K562 (cell line): ENCODE data around the gene MMUT. TPM values are rescaled to one million over a fixed set of nuclear protein-coding genes. Genes with fewer than 3 reads are reported as not detected.
A peak's percentile ranks its signal among the peaks of the same experiment; 100 is the strongest.

Experiments used
- CREM ChIP-seq: IDR thresholded peaks from 2 replicates; pipeline ENCODE4 v1.6.1; 2014; ENCODE audit warnings: antibody characterized with exemption, low read depth
- PHB2 ChIP-seq: fragments of 450-650 bp; IDR thresholded peaks from 2 replicates; pipeline ENCODE4 v1.6.1; 2017; ENCODE audit warnings: low read depth
- RAD21 ChIP-seq, 2 experiments: fragments of 250-450 bp in 1 of 2; fragments of 450-650 bp in 1 of 2; sonication (Bioruptor Pico) in 1 of 2; formaldehyde crosslinking in 1 of 2; IDR thresholded peaks in 1 of 2; conservative IDR thresholded peaks in 1 of 2; 2 replicates each; pipeline versions ENCODE4 v1.4.0 to v1.8.0; 2020 to 2022; ENCODE audit warnings: mild to moderate bottlenecking in 2 of 2, moderate library complexity in 1 of 2
- polyA plus RNA-seq, 8 experiments: library from polyadenylated mRNA; depleted of rRNA in 4 of 8; stranded (reverse) in 5 of 8; unstranded in 3 of 8; fragments of >200 nt; fragmentation: Nextera tagmentation in 2 of 8; fragmentation: Illumina TruSeq in 1 of 8; extraction: Ambion mirVana in 2 of 8; extraction: Trizol in 1 of 8; gene quantifications; 2 replicates each; pipeline versions ENCODE4 v1.2.1 to v1.2.3, GENCODE V29; 2011 to 2014; ENCODE audit warnings: inconsistent platforms in 1 of 8, missing spikeins in 1 of 8
- total RNA-seq, 7 experiments: library from RNA; depleted of rRNA in 6 of 7; stranded (reverse); fragments of >200 nt in 6 of 7; fragmentation: Illumina TruSeq in 2 of 7; extraction: Trizol in 2 of 7; gene quantifications; 2 replicates each; pipeline versions ENCODE4 v1.2.1 to v1.2.3, GENCODE V29; 2011 to 2021; ENCODE audit warnings: low replicate concordance in 1 of 7
- TF ChIP-seq, protein P1 (sequence below), 2 experiments: fragments of 450-650 bp; formaldehyde crosslinking in 1 of 2; IDR thresholded peaks; 2 replicates each; pipeline versions ENCODE4 v1.4.0 to v1.6.1; 2014 to 2020; ENCODE audit warnings: mild to moderate bottlenecking in 2 of 2, borderline replicate concordance in 1 of 2, low read depth in 1 of 2
- TF ChIP-seq, protein P2 (sequence below): sonication (generic); formaldehyde crosslinking; IDR thresholded peaks from 2 replicates; pipeline ENCODE4 v1.8.1; 2023; ENCODE audit warnings: missing genetic modification reagents, mild to moderate bottlenecking, borderline replicate concordance
- TF ChIP-seq, protein P3 (sequence below), 3 experiments: IDR thresholded peaks in 2 of 3; conservative IDR thresholded peaks in 1 of 3; 2 replicates each; pipeline ENCODE4 v1.5.1; 2011 to 2012; ENCODE audit warnings: low read length in 3 of 3, mild to moderate bottlenecking in 3 of 3, control low read depth in 2 of 3, improper control_type of control experiment in 1 of 3, inconsistent platforms in 1 of 3, low read depth in 1 of 3, mixed read lengths in 1 of 3, moderate library complexity in 1 of 3; ENCODE audit not compliant: insufficient read depth in 2 of 3

The MMUT gene
- total and polyA plus RNA-seq, 9 of the 15 experiments (the other 6 are each of a cell fraction or from before 2014, with no cell fraction given), result 7.1 to 26.4 (median 16.0) TPM

DNA sequence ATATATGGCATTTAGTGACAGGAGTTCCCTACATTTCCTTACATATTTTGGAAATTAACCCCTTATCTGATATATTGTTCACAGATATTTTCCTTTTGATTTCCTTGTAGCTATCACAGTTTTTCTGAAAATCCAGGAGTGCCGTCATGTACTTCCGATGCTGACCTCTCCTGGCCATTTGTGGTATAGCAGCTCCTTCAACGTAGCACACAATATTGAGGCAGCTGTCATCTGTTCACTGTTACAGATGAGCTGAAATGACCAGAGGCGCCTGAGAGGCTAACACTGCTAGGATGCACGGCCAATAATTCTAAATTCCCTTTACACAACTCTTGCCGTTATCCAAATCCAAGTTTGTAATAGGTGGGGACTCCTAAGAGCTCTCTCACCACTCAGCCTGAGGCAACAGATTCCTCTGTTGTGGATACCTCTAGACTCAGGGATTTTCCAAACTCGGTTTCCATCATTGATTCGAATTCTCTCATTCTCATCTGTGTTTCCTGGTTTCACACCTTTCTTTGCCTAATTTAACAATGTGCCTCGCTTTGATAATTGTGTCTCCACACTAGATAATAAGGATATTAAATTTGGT, 53.0 kb downstream of the MMUT start (continued):
- TF ChIP-seq, protein P1, sequence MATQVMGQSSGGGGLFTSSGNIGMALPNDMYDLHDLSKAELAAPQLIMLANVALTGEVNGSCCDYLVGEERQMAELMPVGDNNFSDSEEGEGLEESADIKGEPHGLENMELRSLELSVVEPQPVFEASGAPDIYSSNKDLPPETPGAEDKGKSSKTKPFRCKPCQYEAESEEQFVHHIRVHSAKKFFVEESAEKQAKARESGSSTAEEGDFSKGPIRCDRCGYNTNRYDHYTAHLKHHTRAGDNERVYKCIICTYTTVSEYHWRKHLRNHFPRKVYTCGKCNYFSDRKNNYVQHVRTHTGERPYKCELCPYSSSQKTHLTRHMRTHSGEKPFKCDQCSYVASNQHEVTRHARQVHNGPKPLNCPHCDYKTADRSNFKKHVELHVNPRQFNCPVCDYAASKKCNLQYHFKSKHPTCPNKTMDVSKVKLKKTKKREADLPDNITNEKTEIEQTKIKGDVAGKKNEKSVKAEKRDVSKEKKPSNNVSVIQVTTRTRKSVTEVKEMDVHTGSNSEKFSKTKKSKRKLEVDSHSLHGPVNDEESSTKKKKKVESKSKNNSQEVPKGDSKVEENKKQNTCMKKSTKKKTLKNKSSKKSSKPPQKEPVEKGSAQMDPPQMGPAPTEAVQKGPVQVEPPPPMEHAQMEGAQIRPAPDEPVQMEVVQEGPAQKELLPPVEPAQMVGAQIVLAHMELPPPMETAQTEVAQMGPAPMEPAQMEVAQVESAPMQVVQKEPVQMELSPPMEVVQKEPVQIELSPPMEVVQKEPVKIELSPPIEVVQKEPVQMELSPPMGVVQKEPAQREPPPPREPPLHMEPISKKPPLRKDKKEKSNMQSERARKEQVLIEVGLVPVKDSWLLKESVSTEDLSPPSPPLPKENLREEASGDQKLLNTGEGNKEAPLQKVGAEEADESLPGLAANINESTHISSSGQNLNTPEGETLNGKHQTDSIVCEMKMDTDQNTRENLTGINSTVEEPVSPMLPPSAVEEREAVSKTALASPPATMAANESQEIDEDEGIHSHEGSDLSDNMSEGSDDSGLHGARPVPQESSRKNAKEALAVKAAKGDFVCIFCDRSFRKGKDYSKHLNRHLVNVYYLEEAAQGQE (IDR thresholded peaks at IDR 0.05; ENCODE audit: borderline replicate concordance), result peak; percentile 66; the same call in 1 of the 2 replicates
- TF ChIP-seq, protein P1 (CRISPR knock-in tag; IDR thresholded peaks at IDR 0.05; ENCODE audit: low read depth), result no peak
- TF ChIP-seq RAD21 (CRISPR knock-in tag; conservative IDR thresholded peaks at IDR 0.05 in 1 of 2, IDR thresholded peaks at IDR 0.05 in 1 of 2) (peak; percentile 69 to 82), PHB2 (no peak), CREM (peak; percentile 65)
- TF ChIP-seq, protein P2, sequence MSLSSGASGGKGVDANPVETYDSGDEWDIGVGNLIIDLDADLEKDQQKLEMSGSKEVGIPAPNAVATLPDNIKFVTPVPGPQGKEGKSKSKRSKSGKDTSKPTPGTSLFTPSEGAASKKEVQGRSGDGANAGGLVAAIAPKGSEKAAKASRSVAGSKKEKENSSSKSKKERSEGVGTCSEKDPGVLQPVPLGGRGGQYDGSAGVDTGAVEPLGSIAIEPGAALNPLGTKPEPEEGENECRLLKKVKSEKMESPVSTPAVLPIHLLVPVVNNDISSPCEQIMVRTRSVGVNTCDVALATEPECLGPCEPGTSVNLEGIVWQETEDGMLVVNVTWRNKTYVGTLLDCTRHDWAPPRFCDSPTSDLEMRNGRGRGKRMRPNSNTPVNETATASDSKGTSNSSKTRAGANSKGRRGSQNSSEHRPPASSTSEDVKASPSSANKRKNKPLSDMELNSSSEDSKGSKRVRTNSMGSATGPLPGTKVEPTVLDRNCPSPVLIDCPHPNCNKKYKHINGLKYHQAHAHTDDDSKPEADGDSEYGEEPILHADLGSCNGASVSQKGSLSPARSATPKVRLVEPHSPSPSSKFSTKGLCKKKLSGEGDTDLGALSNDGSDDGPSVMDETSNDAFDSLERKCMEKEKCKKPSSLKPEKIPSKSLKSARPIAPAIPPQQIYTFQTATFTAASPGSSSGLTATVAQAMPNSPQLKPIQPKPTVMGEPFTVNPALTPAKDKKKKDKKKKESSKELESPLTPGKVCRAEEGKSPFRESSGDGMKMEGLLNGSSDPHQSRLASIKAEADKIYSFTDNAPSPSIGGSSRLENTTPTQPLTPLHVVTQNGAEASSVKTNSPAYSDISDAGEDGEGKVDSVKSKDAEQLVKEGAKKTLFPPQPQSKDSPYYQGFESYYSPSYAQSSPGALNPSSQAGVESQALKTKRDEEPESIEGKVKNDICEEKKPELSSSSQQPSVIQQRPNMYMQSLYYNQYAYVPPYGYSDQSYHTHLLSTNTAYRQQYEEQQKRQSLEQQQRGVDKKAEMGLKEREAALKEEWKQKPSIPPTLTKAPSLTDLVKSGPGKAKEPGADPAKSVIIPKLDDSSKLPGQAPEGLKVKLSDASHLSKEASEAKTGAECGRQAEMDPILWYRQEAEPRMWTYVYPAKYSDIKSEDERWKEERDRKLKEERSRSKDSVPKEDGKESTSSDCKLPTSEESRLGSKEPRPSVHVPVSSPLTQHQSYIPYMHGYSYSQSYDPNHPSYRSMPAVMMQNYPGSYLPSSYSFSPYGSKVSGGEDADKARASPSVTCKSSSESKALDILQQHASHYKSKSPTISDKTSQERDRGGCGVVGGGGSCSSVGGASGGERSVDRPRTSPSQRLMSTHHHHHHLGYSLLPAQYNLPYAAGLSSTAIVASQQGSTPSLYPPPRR (CRISPR knock-in tag), result no peak
- TF ChIP-seq, protein P3, sequence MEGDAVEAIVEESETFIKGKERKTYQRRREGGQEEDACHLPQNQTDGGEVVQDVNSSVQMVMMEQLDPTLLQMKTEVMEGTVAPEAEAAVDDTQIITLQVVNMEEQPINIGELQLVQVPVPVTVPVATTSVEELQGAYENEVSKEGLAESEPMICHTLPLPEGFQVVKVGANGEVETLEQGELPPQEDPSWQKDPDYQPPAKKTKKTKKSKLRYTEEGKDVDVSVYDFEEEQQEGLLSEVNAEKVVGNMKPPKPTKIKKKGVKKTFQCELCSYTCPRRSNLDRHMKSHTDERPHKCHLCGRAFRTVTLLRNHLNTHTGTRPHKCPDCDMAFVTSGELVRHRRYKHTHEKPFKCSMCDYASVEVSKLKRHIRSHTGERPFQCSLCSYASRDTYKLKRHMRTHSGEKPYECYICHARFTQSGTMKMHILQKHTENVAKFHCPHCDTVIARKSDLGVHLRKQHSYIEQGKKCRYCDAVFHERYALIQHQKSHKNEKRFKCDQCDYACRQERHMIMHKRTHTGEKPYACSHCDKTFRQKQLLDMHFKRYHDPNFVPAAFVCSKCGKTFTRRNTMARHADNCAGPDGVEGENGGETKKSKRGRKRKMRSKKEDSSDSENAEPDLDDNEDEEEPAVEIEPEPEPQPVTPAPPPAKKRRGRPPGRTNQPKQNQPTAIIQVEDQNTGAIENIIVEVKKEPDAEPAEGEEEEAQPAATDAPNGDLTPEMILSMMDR (IDR thresholded peaks at IDR 0.05 in 2 of 3, conservative IDR thresholded peaks at IDR 0.05 in 1 of 3; ENCODE audit: insufficient read depth in 2 of 3, low read depth in 1 of 3, low read length in 3 of 3), result peak; percentile 74 to 83 (median 82)
